LoVo (cell line): ENCODE results near the gene AVPI1.
"Not testable (repeated sequence)": the region's sequence is repeated elsewhere in the genome, so short reads cannot be mapped to it uniquely, and the experiment has no call there.

ENCODE experiments used
- DNase-seq: peaks from one replicate; pipeline ENCODE4 v3.0.0-alpha.2; 2016; ENCODE audit warnings: low spot score

AVPI1 gene

GRCh38 chr10:97640174-97640867 is 46.7 kb downstream of the AVPI1 start, which contains the start of gene PI4K2A:
TSS of gene PI4K2A (plus strand) at chr10:97640671. CDS start at chr10:97640743, 72 bp downstream.
- peak; percentile 99 for DNase-seq

- not testable (repeated sequence) for DNase-seq
These were observed 48.0 kb downstream of the AVPI1 start for GRCh38 chr10:97639090-97639489.

GRCh38 chr10:97635577-97635976 is 51.5 kb downstream of the AVPI1 start:
- no peak for DNase-seq

GRCh38 chr10:97633921-97634320 is 53.1 kb downstream of the AVPI1 start:
- peak; percentile 32 for DNase-seq

- DNase-seq, result peak; percentile 95
These were observed 53.8 kb downstream of the AVPI1 start, which contains the start of gene MORN4 for GRCh38 chr10:97632949-97633884. TSS of gene MORN4 (minus strand) at chr10:97633500. CDS start at chr10:97619653, 13,847 bp downstream.

GRCh38 chr10:97631098-97631497 is 55.9 kb downstream of the AVPI1 start:
- DNase-seq, result no peak

- no peak for DNase-seq
These were observed 57.8 kb downstream of the AVPI1 start for GRCh38 chr10:97629289-97629688.

GRCh38 chr10:97628228-97628627 is 58.8 kb downstream of the AVPI1 start:
- DNase-seq, result no peak

- no peak for DNase-seq
These were observed 59.3 kb downstream of the AVPI1 start for GRCh38 chr10:97627731-97628130.
